Measurements from ENCODE around the gene ERP29.
"Not testable (repeated sequence)": the region's sequence is repeated elsewhere in the genome, so short reads cannot be mapped to it uniquely, and the experiment has no call there.

Gene ERP29

DNA sequence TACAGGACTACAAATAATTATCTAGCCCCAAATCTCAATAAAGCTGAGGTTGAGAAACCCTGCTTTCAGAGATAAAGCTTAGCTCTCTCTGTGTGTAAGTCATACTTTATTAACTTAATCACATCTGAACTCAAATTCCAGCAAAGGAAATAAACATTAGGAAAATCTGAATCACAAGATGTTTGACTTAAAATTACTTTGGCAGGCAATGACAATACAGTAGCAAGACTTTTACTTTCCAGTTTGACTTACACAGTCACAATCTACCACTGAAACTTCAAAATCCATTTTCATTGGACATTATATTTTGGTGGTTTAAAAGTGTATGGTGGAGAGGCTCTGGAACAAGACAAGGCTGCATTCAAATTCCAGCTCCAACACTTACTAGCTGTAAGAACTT lies 11.7 kb upstream of the ERP29 start:
- no peaks in the 10 kb centered on the region for H3K9me3 ChIP-seq (ENCODE audit: severe bottlenecking)
- 0 out of 2 replicates have a peak, but pooled peaks cover 3% of the 10 kb centered on the region for H3K36me3 ChIP-seq (ENCODE audit: low read depth)
- peaks cover 6% of the 10 kb centered on the region for H3K4me1 ChIP-seq (ENCODE audit: insufficient read depth, poor library complexity, severe bottlenecking)
- no peak overlapping the region for H3K27ac ChIP-seq (ENCODE audit: poor library complexity, severe bottlenecking)
- no peak overlapping the region for H3K4me3 ChIP-seq (ENCODE audit: severe bottlenecking)
- H3K27me3 ChIP-seq (ENCODE audit: insufficient read depth, poor library complexity, severe bottlenecking) = no peaks in the 10 kb centered on the region
- no peak for DNase-seq (ENCODE audit: low spot score)
- no peak for TF ChIP-seq CTCF (IDR thresholded peaks at IDR 0.05; ENCODE audit: poor library complexity, severe bottlenecking)
- ATAC-seq (ENCODE audit: low read depth) = no peak

DNA sequence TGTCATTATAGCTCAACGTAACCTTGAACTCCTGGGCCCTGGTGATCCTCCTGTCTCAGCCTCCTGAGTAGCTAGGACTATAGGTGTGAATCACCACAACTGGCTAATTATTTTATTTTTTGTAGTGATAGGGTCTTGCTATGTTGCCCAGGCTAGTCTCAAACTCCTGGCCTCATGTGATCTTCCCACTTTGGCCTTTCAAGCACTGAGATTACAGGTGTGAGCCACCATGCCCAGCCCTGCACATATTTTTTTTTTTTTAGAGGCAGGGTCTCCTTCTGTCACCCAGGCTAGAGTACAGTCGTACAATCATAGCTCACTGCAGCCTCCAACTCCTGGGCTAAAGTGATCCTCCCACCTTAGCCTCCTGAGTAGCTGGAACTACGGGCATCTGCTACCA lies 9.2 kb upstream of the ERP29 start:
- ATAC-seq (ENCODE audit: low read depth) (no peak), DNase-seq (ENCODE audit: low spot score) (no peak)
- Histone ChIP-seq H3K36me3 (ENCODE audit: low read depth) (0 out of 2 replicates have a peak, but pooled peaks cover 3% of the 10 kb centered on the region), H3K4me3 (ENCODE audit: severe bottlenecking) (no peak overlapping the region), H3K9me3 (ENCODE audit: severe bottlenecking) (no peaks in the 10 kb centered on the region), H3K27ac (ENCODE audit: poor library complexity, severe bottlenecking) (no peak overlapping the region), H3K4me1 (ENCODE audit: insufficient read depth, poor library complexity, severe bottlenecking) (peaks cover 6% of the 10 kb centered on the region), H3K27me3 (ENCODE audit: insufficient read depth, poor library complexity, severe bottlenecking) (no peaks in the 10 kb centered on the region)
- no peak for TF ChIP-seq CTCF (IDR thresholded peaks at IDR 0.05; ENCODE audit: poor library complexity, severe bottlenecking)

DNA sequence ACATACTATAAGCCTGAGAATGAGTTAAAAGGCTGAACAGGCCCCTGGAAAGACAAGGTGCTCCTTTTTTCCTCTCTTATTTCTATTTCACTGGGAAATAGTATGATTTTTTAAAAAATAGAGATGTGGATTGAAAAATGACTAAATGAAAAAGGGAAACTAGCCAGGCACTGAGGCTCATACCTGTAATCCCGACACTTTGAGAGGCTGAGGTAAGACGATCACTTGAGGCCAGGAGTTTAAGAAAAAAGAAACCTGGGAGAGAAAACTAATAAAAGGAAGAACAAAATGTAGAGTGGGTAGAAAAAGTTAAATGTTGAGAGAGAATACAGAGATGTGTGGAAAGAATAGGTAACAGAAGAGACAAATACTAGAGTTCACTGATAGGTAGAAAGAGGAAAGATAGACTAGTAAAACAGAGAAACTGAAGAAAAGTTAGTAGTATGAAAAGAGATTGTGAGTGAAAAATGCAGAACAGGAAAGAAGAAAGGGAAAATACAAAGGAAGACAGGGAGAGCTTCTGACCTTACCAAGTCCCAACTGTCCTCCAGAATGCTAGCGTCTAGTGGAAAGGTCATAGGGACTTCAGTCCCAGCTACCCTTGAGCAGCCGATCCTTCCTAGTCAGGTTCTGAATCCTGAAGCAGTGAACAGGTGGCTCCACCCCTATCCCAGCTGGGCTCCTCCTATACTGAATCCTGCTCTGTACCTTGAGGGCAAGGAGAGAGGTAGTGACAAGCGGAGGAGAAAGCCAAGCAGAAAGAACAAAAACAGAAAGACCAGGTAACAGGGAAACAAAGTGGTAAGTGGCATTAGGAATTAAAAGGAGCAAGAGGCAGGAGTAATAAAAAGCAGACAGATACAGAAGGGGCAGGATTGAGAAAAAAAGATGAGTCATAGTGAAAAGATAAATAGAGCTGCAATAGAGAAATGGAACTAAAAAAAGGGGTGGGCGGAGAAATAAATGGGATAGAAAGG lies 7.5 kb upstream of the ERP29 start:
- H3K36me3 ChIP-seq (ENCODE audit: low read depth) = 0 out of 2 replicates have a peak, but pooled peaks cover 3% of the 10 kb centered on the region
- DNase-seq (ENCODE audit: low spot score) (no peak), ATAC-seq (ENCODE audit: low read depth) (peak; percentile 83)
- no peaks in the 10 kb centered on the region for H3K9me3 ChIP-seq (ENCODE audit: severe bottlenecking)
- H3K4me3 ChIP-seq (ENCODE audit: severe bottlenecking) = no peak overlapping the region
- no peak overlapping the region for H3K27ac ChIP-seq (ENCODE audit: poor library complexity, severe bottlenecking)
- TF ChIP-seq CTCF (IDR thresholded peaks at IDR 0.05; ENCODE audit: poor library complexity, severe bottlenecking) = no peak
- peaks cover 6% of the 10 kb centered on the region for H3K4me1 ChIP-seq (ENCODE audit: insufficient read depth, poor library complexity, severe bottlenecking)
- no peaks in the 10 kb centered on the region for H3K27me3 ChIP-seq (ENCODE audit: insufficient read depth, poor library complexity, severe bottlenecking)

GRCh38 chr12:112007945-112008344 lies 5.3 kb upstream of the ERP29 start:
- Histone ChIP-seq H3K27ac (ENCODE audit: poor library complexity, severe bottlenecking) (no peak overlapping the region), H3K9me3 (ENCODE audit: severe bottlenecking) (no peaks in the 10 kb centered on the region), H3K27me3 (ENCODE audit: insufficient read depth, poor library complexity, severe bottlenecking) (no peaks in the 10 kb centered on the region), H3K4me1 (ENCODE audit: insufficient read depth, poor library complexity, severe bottlenecking) (peaks cover 6% of the 10 kb centered on the region), H3K36me3 (ENCODE audit: low read depth) (0 out of 2 replicates have a peak, but pooled peaks cover 3% of the 10 kb centered on the region), H3K4me3 (ENCODE audit: severe bottlenecking) (no peak overlapping the region)
- no peak for ATAC-seq (ENCODE audit: low read depth)
- no peak for TF ChIP-seq CTCF (IDR thresholded peaks at IDR 0.05; ENCODE audit: poor library complexity, severe bottlenecking)
- DNase-seq (ENCODE audit: low spot score) = no peak

DNA sequence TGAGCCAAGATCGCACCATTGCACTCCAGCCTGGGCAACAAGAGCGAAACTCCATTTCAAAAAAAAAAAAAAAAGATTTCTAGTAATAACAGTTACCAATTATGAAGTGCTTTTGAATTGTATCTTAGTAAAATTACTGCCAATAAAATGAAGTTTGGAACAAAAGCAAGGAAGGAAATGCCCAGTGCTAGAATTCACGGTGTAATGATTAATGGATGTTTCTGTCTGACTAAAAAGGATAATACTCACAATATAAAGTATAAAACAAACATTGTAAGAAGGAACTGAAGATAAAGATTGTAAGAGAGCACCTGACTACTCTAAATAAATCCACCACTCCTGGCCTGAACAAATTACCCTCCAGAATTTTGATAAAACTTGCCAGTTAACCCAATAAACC lies 4.3 kb upstream of the ERP29 start:
- Histone ChIP-seq H3K27me3 (ENCODE audit: insufficient read depth, poor library complexity, severe bottlenecking) (no peaks in the 10 kb centered on the region), H3K9me3 (ENCODE audit: severe bottlenecking) (no peaks in the 10 kb centered on the region), H3K36me3 (ENCODE audit: low read depth) (0 out of 2 replicates have a peak, but pooled peaks cover 3% of the 10 kb centered on the region), H3K4me3 (ENCODE audit: severe bottlenecking) (no peak overlapping the region), H3K4me1 (ENCODE audit: insufficient read depth, poor library complexity, severe bottlenecking) (peaks cover 6% of the 10 kb centered on the region), H3K27ac (ENCODE audit: poor library complexity, severe bottlenecking) (no peak overlapping the region)
- no peak for TF ChIP-seq CTCF (IDR thresholded peaks at IDR 0.05; ENCODE audit: poor library complexity, severe bottlenecking)
- ATAC-seq (ENCODE audit: low read depth) = no peak
- DNase-seq (ENCODE audit: low spot score) = no peak

GRCh38 chr12:112009596-112009995 lies 3.6 kb upstream of the ERP29 start:
- not testable (repeated sequence) for ATAC-seq (ENCODE audit: low read depth); H3K36me3 ChIP-seq (ENCODE audit: low read depth); H3K9me3 ChIP-seq (ENCODE audit: severe bottlenecking); H3K27me3 ChIP-seq (ENCODE audit: insufficient read depth, poor library complexity, severe bottlenecking); H3K4me1 ChIP-seq (ENCODE audit: insufficient read depth, poor library complexity, severe bottlenecking); DNase-seq (ENCODE audit: low spot score); H3K4me3 ChIP-seq (ENCODE audit: severe bottlenecking); H3K27ac ChIP-seq (ENCODE audit: poor library complexity, severe bottlenecking)
